Measurements from ENCODE around the gene MFAP3L. TPM values are rescaled to one million over a fixed set of nuclear protein-coding genes. Genes with fewer than 3 reads are reported as not detected.
A peak's percentile ranks its signal among the peaks of the same experiment; 100 is the strongest.

The MFAP3L gene
- 1 to 10 TPM; 5.5 to 9.3 (median 8.3) TPM for total RNA-seq

GRCh38 chr4:170026253-170027021, at the start of gene MFAP3L:
MFAP3L (minus strand) TSS chr4:170026395; CDS start chr4:170005877, 20,518 bp downstream.
- peak; percentile 91 for ATAC-seq
- peak within 1 kb of the TSS; percentile 65 to 93 for H3K4me3 ChIP-seq
- H3K27ac ChIP-seq, result peak within 1 kb of the TSS; percentile 48 to 97 (median 92)
- peaks cover 0 to 16% (median 0%) of the 10 kb centered on the region in 3 donors for H3K4me1 ChIP-seq
- TF ChIP-seq CTCF (IDR thresholded peaks at IDR 0.05) (peak in 2 of 4 experiments; percentile 14 to 43), POLR2A (IDR thresholded peaks at IDR 0.05) (peak; percentile 66 to 73), EP300 (IDR thresholded peaks at IDR 0.05) (no peak)
- no peaks in the 10 kb centered on the region for H3K9me3 ChIP-seq
- 0% methylated on average over 1 to 11 of the region's 86 CpGs for WGBS, 2 donors (ENCODE audit: low coverage in 1 of 2)
- no peaks in the 10 kb centered on the region for H3K36me3 ChIP-seq
- H3K27me3 ChIP-seq, result no peaks in the 10 kb centered on the region

- WGBS, 2 donors (ENCODE audit: low coverage in 1 of 2), result 87 to 92% methylated on average over 4 to 6 of the region's 6 CpGs
- peaks cover 0 to 62% of the 10 kb centered on the region in 2 donors for H3K36me3 ChIP-seq
Measured at GRCh38 chr4:170071196-170071595, 45.0 kb upstream of the MFAP3L start.

DNA sequence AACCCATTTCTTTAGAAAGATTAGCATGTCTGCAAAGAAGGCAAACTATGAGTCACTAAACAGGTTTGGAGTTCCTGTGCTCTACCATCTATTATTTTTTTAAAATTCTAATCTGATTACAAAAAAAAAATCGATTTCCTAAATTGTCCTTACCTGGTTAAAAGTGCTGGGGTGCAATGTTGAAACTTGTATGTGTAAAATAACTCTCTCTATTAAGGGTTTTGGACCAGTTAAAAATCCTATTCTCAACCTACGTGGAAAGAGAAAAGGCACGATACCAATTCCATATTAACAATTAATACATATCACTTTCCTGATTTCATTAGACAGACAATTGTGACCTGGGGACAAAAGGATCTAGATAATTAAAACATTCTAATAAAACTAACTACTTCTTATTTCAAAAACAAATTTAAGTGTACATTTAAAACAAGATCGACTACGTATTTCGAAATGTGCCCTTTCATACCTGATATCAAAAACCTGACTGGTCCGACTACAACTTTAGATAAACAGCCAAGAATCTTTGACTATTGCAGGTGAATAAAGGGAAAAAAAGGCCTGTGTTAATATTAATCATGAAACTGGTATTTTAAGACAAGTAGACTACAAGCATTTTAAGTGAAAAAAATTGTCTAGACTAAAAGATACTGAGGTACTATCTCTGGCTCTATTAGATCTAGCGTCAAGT, 42.4 kb upstream of the MFAP3L start:
- no peaks in the 10 kb centered on the region for H3K27me3 ChIP-seq
- 91% methylated on average over 7 to 8 of the region's 8 CpGs for WGBS, 2 donors (ENCODE audit: low coverage in 1 of 2)
- no peak for TF ChIP-seq EP300 (IDR thresholded peaks at IDR 0.05)
- TF ChIP-seq CTCF (IDR thresholded peaks at IDR 0.05), result no peak
- TF ChIP-seq POLR2AphosphoS5 (IDR thresholded peaks at IDR 0.05), result no peak
- TF ChIP-seq POLR2A (IDR thresholded peaks at IDR 0.05), result no peak
- H3K4me1 ChIP-seq, result no peaks in the 10 kb centered on the region
- H3K36me3 ChIP-seq, result peaks cover 0 to 77% of the 10 kb centered on the region in 2 donors
- no peaks in the 10 kb centered on the region for H3K9me3 ChIP-seq
- no peak overlapping the region for H3K27ac ChIP-seq
- ATAC-seq, result no peak
- H3K4me3 ChIP-seq, result no peak overlapping the region

More at GRCh38 chr4:170071196-170071595, 45.0 kb upstream of the MFAP3L start:
- Histone ChIP-seq H3K27ac (no peak overlapping the region), H3K27me3 (no peaks in the 10 kb centered on the region), H3K4me1 (no peaks in the 10 kb centered on the region), H3K9me3 (no peaks in the 10 kb centered on the region), H3K4me3 (no peak overlapping the region)
- no peak for ATAC-seq
- TF ChIP-seq EP300 (IDR thresholded peaks at IDR 0.05) (no peak), CTCF (IDR thresholded peaks at IDR 0.05) (no peak), POLR2A (IDR thresholded peaks at IDR 0.05) (no peak), POLR2AphosphoS5 (IDR thresholded peaks at IDR 0.05) (no peak)

DNA sequence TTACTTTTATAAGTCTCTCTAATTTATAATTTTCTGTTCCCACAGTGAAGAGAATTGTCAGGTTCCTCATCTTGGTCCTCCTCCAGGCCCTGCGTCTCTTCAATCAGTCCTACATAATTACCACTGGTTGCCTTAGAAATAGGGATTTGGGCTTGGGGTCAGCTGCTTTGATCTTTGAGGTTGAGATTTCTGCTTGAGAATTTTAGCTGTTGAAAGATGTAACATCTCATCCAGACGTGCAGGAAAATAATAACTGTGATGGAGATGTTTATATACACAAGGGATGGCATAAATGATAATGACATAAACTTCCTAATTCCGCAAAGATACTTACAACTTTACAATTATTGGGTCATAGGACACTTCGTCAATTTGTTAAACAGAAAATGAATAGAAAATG, 33.2 kb upstream of the MFAP3L start:
- Histone ChIP-seq H3K9me3 (no peaks in the 10 kb centered on the region), H3K27ac (no peak overlapping the region), H3K36me3 (peaks cover 0 to 49% of the 10 kb centered on the region in 2 donors), H3K4me1 (no peaks in the 10 kb centered on the region), H3K27me3 (no peaks in the 10 kb centered on the region), H3K4me3 (no peak overlapping the region)
- TF ChIP-seq POLR2A (IDR thresholded peaks at IDR 0.05) (no peak), CTCF (IDR thresholded peaks at IDR 0.05) (no peak), POLR2AphosphoS5 (IDR thresholded peaks at IDR 0.05) (no peak), EP300 (IDR thresholded peaks at IDR 0.05) (no peak)
- 67 to 79% methylated on average over 4 of the region's 4 CpGs for WGBS, 2 donors (ENCODE audit: low coverage in 1 of 2)
- ATAC-seq, result no peak
